Renal cortical epithelial cell (primary cell): ENCODE data around the gene SYTL3. TPM values are rescaled to one million over a fixed set of nuclear protein-coding genes. Genes with fewer than 3 reads are reported as not detected.

Experiments
- DNase-seq: peaks from one replicate; pipeline ENCODE4 v3.0.0-alpha.2; 2011; ENCODE audit warnings: low read depth
- total RNA-seq: library from RNA; depleted of rRNA; stranded (reverse); fragments of >200 nt; gene quantifications from 2 replicates; pipeline ENCODE4 v1.2.3, GENCODE V29; 2014

SYTL3 gene
- total RNA-seq, 1 donor from 2014 or later = 10.3 TPM

DNA sequence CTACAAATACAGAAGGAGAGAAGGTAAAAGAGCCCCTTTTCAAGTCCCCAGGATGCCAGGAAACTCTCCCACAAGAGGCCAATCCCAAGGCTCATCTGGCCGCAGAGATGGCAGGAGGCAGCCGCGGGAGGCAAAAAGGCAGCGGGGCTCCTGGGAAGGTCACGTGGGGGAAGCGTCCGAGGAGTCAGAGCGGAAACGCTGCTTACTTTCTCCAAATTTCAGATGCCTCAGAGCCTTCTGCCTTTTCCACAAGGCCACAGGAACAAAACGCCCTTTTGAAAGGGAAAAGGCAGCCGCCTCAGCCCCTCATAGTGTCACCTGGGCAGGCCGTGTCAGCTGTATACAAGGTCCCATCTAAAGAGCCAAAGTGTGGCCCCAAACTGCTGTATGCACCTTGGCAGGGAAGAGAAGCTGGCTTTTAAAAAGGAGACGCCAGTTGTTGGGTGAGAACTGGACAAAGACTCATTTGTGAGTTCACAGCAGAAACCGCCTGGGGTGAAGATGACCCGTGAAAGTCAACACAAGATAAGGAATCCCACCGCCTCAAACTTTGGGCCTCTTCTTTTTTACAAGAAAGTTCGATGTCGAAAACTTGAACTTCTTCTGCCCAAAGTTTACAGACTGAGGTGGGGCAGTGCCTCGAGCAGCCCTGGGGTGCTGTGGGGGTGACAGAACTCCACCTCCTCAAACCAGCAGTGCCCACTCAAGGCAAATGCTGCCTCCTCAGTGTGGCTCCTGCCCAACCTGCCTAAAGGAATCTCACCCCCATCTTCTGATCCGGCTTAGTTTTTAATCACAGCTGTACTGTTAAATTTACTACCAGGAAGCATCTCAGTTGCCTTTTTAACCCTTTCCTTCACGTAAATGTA is 124.0 kb downstream of the SYTL3 start:
- no peak for DNase-seq

DNA sequence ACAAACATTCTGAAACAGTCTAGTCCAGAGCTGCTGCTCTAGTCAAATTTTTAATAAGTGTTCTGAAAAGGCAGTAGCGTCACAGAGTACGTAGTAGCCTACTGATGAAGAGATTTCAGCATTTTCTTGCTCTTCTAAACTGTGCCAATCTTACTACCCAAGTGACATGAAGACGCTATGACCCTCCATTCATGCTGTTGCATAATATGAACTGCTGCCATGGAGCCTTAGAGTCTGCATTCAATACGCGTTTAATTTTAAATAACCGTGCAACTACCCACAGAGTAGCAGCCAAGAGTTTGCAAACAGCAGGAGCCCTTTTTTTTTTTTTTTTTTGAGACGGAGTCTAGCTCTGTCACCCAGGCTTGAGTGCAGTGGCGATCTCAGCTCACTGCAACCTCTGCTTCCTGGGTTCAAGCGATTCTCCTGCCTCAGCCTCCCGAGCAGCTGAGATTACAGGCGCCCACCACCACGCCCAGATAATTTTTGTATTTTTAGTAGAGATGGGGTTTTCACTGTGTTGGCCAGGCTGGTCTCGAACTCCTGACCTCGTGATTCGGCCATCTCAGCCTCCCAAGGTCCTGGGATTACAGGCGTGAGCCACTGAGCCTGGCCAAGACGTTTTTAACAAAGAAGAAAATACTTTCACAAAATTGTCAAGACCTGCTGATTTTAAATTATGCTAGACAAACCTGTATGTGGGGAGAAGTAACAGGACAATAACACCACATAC is 125.0 kb downstream of the SYTL3 start:
- no peak for DNase-seq

DNA sequence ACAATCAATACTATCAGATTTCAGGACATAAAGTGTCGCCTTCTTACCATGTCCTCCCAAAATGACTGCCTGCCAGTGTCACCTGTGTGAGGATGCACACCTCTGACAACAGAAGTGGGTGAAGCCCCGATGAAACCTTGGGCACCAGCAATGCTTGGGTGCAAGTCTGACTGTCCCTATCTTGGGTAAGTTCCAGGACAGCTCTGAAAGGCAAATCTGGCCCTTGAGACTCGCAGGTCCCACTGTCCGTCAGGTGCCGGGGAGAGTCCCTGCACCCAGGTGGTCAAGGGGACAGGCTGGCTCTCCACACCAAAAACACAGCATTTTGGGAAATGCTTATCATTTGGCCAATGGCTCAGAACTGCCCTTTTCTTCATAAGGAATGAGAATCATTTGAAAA is 126.0 kb downstream of the SYTL3 start:
- DNase-seq = no peak

DNA sequence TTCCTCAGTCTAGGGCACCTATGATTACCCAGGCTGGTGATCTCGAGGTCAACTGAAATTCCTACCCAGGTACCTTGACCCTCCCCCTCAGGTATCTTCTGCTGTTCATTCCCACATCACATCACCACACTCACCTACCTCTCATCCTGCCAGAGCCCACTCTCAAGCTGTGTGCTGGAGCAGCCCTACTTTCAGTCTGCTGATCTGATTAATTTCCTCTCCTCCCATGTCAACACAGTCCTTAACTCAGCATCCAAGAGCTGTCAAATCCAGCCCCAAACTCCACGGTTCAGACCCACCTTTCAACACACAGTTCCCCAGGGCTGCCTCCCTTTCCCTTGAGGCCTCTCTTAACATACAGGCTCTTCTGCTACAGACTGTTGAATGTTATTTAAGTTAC is 126.9 kb downstream of the SYTL3 start:
- DNase-seq = no peak

DNA sequence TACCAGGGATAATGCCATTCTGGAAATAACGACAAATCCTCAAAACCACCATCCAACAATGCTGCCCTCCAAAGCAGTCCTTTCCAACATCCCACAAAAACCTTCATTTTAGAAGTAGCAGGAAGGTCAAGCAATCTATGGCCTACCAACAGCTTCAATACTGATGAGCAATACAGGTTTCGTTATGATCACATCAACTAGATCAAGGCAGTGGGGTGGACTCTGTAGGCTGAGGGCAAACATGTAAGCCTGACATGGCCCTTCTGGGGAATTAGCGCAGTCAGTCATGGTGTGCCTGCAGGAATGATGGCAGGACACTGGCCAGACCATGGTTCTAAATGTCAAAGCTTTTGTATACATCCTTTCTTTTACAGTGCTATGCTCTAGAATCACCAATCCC is 127.7 kb downstream of the SYTL3 start:
- DNase-seq = no peak

DNA sequence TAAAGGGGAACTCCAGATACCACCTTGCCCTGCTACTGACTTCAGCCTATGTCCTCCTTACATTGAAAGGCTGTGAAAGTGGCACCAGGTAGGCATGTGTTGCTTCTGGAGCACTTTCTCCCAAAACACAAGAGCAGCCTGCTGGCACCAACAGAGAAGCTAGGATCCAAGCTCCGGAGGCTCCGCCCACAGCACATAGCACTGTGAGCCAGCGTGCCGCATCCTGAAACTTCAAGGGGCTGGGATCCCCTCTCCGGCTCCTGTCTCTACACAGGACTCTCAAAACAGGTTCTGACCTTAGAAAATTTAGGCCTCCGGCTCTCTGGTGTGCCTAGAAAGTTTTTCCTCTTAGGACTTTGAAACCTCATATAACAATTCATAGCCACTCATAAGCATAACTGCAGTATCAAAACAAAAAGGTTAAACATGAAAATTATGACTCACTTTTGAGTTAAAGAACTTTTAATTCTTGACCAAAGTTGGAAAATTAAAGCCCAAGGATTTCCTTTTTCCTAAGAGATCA is 128.2 kb downstream of the SYTL3 start:
- DNase-seq = no peak

DNA sequence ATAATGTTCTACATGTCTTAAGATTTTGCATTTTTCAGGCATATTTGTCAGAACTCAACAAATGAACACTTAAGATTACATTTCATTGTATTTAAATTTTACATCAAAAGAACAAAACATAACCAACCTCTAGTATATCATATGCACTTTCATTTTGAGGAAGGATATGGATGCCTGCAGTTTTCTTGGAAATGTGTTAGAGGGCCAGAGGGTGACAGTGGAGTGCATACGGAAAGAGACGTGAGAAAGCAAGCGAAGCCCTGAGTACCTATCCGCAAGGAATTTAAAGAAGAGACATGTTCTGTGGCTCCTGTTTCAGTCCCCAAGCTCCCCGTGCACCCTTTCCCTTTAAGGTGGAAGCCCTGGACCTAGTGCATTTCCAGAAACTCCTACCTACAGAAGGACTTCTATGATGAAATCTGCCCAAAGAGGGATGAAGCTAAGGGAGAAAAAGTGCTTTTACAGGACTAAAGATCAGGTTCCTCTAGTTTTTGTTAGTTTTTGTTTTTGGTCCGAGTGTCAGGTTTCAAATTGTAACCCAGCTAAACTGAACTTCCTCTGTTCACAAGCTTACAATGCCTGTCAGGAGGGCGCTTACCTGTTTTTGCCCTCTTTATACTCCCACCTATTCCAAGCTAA is 130.5 kb downstream of the SYTL3 start:
- no peak for DNase-seq

DNA sequence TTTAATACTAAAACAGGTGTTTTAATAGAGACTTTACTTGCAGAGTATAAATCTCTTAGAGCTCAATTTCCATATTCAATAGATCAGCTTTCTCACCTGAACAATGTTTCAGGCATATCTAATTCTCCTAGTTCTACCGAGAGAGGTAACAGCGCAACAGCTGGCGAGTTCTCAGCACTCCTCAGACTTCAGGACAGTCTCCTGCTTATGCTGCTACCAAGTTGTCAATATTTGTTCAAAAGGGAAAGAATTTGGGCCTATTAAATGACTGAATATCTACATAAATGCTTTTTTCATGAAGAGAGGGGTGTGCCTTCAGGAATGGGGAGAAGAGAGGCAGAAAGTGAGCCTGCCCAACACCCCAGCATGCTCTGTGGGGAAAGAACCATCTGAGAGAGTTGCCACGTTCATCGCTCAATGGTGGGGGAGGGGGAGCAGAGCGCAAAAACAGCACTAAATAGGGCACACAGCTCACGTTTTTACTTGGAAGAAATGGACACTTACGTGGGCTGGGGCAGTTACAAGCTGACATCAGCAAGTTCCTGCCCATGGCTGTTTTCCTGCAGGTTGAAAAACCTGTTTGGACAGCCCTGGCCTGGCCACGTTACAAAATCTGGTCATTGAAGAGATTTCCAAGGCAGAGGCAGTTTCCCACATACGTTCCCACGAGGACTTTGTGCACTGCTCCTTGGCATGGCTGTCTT is 131.3 kb downstream of the SYTL3 start:
- no peak for DNase-seq

DNA sequence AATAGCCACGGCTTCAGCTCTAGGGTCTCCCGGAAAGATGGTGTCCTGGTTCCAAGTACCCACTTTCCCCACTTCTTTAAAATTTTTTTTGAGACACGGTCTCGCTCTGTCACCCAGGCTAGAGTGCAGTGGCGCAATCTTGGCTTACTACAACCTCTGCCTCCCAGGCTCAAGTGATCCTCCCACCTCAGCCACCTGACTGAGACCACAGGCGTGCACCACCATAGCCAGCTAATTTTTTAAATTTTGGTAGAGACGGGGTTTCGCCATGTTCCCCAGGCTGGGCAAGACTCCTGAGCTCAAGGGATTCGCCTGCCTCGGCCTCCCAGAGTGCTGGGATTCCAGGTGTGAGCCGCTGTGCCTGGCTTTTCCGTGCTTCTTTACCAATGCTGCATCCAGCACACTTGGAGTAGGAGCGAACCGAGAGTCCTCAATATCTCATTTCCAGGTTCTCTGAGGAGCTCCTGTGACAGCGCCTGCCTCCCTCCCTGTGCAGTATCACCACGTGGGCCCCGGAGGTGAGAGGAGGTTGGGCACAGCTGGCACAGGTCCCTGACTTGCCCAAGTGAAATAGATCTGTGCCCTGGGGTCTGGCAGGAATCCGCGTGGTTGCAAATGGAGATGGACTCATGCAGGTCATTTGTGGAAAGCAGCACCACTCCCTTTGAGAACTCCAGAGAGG is 132.0 kb downstream of the SYTL3 start:
- no peak for DNase-seq

DNA sequence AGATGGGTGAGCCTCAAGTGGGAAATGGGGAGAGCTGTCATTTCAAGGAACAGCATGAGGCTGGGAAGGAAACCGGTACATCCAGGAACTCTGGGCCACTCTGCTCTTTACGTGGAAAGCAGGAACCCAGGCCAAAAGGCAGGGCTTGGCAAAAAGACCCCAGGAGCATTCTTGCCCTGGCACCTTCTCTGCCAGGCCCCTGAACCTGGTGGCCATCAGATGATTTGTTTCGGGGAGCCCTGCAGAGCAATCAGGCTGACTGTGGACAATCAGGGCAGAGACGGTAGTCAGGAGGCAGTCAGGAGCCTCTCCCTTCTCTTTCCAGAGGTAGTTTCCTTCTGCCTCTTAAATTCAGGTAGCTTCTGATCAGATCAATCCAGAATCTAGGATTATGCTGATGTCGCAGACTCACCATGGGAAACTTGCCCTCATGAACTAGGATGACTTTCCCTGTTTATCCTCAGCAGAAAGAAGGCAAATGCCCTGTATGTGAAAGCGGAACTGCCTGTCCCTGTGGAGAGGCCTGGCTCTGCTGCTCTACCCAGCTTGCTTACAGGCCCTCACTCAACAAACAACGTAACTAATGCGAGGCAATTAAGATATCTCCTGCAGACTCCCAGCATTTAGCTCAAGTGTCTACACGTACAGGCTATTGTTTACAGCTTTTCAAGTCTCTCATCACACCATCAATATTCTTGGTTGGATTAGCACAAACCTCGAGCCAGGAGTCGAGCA is 132.7 kb downstream of the SYTL3 start:
- no peak for DNase-seq

DNA sequence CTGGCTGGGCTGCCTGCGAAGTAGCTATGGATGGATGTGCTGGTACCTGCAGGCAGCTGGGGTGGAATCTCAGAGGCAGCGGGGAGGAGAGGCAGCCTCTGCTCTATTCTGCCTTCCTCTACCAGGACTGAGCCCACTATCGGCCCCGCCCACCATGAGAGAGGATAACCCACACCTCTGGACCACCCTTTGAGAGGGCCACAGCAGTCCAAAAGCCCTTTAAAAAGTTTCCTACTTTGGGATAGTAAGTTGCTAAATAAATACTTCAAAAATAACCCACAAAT is 133.3 kb downstream of the SYTL3 start:
- no peak for DNase-seq

DNA sequence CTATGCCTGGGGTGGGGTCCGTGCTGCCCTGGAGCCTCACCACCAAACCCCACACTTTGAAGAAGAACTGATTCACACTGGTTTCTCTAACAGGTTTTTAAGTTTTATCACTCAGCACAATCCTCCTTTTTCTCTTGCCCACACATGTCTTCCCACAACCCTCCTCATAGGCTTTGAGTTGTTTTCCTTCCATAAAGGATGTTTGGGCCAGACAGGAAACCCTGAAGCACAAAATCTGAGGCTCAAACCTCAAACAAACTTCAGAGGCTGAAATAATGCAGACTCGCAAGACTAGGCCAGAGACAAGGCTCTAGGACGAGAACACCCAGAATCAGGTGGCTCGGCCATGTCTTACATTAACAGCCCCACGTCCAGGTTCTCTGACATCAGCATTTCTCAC is 134.0 kb downstream of the SYTL3 start:
- DNase-seq = no peak

DNA sequence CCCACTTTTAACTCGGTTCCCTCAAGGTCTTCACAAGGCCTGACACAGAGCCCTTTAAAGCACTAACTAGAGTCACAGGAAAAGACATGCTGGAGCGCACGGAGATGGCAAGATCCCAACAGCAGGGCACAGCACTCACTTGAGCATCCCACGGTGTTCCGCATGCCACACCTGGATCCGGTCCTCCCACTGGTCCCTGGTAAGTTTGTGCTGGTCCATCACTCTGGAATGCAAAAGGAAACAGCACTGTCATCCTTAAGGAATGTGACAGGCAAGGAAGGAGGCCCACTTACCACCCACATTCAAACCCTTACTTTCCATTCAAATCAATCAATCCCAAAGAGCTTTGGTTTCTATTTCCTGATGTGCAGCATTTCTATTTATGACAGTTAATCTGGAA is 134.7 kb downstream of the SYTL3 start:
- peak; percentile 81 for DNase-seq

DNA sequence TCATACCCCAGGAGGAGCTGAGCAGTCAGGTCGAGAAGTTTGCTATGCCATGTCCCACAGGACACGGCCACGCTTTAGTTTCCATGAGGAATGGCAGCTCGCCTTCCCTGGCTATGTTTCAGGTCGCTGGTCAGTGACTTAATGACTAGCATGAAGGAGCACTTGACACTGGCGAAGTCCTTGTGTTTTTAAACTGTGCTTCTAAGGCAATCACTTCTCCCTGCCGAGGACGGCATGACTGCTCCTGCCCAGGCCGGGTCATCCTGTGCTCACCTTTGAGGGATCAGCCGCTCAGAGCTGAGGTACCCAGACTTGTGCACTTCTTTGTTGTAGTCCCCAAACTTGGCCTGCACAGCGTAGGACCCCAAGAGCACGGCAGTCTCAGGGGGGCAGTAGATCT is 135.2 kb downstream of the SYTL3 start:
- DNase-seq = peak; percentile 57

DNA sequence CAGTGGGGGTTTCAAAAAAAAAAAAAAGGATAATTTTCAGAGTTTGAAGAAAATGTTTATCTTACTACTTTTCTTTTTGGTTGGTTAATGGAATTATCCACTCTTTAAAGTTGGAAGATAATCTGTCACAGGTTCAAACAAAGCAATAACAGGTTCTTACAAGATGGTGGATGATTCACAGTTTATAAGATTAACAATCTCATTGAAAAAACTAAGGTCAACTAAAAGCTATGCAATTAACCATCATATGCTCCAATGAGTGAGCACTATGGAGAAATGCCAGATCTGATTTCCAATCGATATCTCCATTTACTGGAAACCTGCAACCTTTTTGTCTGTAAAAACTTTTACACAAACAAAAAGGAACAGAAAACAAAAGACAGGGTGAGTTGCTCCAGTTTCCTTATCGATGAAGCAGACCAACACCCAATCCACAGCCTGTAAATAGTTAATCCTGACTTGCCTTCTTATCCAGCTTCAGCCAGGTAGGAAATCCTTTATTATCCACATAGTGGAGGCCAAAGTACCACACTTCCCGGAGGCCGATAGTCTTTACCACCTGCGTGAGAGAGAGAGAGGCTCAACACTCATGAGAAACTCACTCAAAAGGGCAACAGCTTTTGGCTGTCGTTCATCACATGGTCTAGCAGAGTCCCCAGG is 136.9 kb downstream of the SYTL3 start:
- DNase-seq = no peak

DNA sequence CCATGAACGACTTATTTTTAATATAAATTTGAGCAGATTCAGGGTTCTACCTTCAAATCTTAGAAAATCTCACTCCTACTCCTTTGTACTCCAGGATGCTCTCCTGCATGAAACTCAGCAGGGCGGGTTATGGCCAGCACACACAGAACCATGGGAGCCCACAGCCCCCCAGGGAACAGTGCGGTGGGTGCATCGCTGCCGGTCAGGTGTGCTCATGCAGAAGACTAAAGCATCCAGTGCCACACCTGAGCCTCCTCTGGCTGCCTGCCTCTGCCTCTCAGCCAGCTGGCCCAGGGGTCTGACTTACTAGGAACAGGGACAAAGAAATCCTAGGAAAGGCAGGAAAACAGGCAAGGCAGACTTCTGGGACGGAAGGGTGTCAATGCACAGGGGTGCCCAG is 137.5 kb downstream of the SYTL3 start:
- no peak for DNase-seq

DNA sequence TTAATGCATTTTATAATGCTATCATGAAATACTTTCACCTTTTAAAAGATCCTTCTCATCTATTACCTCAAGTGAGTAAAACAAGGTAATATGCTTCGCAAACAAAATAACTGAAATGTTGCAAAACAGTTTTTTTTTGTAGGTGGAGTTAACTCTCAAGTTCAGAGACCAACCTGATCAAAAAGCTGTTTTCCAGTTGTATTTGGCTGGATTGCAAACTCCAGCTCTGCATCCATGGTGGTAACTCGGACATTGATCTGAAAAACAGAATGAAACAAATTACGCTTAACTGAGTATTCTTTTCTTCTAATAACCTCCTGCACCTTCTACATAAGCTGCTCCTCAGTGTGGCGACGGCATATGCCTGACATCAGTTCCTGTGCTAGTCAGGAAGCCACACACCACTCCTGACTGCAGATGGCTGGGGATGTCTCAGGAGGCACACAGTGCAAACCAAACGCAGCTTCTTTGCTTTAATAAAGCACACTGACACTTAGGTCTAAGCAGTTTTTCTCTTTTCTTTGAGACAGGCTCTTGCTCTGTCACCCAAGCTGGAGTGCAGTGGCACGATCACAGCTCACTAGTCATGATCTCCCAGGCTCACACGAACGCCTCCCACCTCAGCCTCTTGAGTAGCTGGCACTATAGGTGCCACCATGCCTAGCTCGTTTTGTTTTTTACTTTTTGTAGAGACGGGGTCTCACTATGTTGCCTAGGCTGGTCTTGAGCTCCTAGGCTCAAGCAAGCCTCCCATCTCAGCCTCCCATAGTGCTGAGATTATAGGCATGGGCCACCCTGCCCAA is 139.5 kb downstream of the SYTL3 start:
- no peak for DNase-seq

DNA sequence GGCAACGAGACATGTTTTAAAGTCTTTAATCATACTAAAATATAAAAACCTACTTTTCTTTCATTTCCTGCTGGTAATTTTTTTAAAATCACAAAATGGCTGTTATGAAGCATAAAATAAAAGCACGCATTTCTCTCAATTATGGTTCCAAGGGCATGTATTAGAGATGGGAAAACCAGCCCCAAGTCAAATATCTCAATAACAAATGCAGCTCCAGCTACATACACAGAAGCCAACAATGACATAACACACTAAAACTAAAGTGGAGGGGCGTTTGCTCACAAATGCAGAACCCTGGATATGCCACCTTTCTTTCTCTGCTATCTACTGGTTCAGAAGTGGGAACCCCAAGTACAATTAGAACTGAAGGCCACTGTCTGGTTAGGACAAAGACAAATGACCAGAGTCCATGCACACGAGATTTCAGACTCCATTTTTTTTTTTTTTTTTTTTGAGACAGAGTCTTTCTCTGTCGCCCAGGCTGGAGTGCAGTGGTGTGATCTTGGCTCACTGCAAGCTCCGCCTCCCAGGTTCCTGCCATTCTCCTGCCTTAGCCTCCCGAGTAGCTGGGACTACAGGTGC is 141.5 kb downstream of the SYTL3 start:
- DNase-seq = no peak

DNA sequence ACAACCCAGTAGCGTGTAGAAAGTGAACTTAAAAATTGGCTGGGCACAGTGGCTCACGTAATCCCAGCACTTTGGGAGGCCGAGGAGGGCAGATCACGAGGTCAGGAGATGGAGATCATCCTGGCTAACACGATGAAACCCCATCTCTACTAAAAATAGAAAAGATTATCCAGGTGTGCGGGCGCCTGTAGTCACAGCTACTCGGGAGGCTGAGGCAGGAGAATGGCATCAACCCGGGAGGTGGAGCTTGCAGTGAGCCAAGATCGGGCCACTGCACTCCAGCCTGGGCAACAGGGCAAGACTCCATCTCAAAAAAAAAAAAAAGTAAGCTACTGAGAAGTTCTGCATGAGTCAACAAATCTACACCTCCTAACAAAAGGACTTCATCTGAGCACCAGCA is 142.7 kb downstream of the SYTL3 start:
- DNase-seq = peak; percentile 35
